Cardiac fibroblast (primary cell): ENCODE measurements around the gene NOL8.

Source experiments
- DNase-seq, 2 donors: peaks; one replicate each; pipeline versions ENCODE4 v3.0.0 to v3.0.0-alpha.2; 2010; ENCODE audit warnings: low read depth in 2 of 2
- H3K4me3 ChIP-seq, 2 donors: replicated peaks in 1 of 2; 1 replicate in 1 of 2; 2 replicates in 1 of 2; pipeline ENCODE4 v1.5.1; 2011; ENCODE audit warnings: low read depth in 2 of 2, low read length in 2 of 2, mild to moderate bottlenecking in 2 of 2, moderate library complexity in 1 of 2
- CTCF ChIP-seq: IDR thresholded peaks from one replicate; pipeline ENCODE4 v1.5.1; 2011; ENCODE audit warnings: low read depth, mild to moderate bottlenecking, low read length, inconsistent platforms

The NOL8 gene

GRCh38 chr9:92254381-92255337 is 70.5 kb downstream of the NOL8 start:
- no peak for DNase-seq
- no peak for TF ChIP-seq CTCF
- H3K4me3 ChIP-seq, result no peak overlapping the region

DNA sequence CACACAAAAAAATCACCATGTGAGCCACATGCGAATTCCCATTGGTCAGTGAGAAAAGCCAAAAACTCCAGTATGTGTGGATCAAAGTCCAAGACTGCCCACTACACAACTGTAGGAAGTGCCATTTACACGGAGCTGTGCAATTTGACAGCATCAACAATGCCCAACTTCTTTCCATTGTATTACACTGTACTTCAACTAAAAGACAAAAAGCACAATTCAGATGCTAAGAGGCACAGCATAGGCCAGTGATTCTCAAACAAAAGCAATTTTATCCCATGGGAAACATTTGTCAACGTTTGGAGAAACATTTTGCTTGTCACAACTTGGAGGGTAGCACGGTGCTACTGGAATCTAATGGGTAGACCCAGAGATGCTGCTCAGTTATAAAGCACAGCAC is 71.5 kb downstream of the NOL8 start:
- H3K4me3 ChIP-seq, result no peak overlapping the region
- DNase-seq, result no peak
- no peak for TF ChIP-seq CTCF

- DNase-seq, result no peak
- TF ChIP-seq CTCF, result no peak
- H3K4me3 ChIP-seq, result no peak overlapping the region
Observed at GRCh38 chr9:92247981-92248380, 77.2 kb downstream of the NOL8 start.
